HG03378 (cell line): Measurements from ENCODE around the gene BRAT1.
"Not testable (repeated sequence)": the region's sequence is repeated elsewhere in the genome, so short reads cannot be mapped to it uniquely, and the experiment has no call there.

ENCODE experiments used
- ATAC-seq: cut with Tn5 transposase; IDR thresholded peaks from one replicate; pipeline ENCODE4 v1.9.1; 2021; ENCODE audit warnings: mild to moderate bottlenecking, moderate library complexity; ENCODE audit not compliant: unreplicated experiment

BRAT1 gene

DNA sequence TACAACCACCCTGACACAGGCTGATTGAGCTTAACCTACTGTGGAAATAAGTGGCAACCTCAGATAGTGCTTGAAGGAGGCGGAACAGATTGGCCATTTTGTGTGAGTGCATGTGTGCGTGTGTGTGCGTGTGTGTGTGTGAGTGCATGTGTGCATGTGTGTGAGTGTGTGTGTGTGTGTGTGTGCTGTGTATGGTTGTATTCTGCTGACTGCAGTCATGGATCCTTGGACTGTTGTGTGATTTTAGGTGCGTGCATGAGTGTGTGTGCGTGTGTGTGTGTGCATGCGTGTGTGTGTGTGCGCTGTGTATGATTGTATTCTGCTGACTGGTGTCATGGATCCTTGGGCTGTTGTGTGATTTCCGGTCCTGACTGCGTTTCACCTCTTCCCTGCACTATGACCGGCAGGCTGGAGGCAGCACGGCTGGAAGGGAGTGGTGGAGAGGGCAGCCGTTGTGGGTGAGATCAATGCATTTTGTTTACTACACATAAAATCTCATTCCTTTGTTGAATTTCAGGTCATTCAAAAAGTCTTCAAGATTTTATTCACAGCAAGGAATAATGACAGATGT is 9.7 kb upstream of the BRAT1 start:
- no peak for ATAC-seq

DNA sequence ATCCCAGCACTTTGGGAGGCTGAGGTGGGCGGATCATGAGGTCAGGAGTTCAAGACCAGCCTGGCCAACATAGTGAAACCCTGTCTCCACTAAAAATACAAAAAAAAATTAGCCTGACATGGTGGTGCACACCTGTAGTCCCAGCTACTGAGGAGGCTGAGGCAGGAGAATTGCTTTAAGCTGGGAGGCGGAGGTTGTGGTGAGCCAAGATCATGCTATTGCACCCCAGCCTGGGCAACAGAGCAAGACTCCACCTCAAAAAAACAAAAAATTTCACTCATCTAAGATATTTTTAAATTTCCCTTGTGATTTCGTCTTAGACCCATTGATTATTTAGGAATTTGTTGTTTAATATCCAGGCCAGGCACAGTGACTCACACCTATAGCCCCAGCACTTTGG is 8.6 kb upstream of the BRAT1 start:
- ATAC-seq = not testable (repeated sequence)

DNA sequence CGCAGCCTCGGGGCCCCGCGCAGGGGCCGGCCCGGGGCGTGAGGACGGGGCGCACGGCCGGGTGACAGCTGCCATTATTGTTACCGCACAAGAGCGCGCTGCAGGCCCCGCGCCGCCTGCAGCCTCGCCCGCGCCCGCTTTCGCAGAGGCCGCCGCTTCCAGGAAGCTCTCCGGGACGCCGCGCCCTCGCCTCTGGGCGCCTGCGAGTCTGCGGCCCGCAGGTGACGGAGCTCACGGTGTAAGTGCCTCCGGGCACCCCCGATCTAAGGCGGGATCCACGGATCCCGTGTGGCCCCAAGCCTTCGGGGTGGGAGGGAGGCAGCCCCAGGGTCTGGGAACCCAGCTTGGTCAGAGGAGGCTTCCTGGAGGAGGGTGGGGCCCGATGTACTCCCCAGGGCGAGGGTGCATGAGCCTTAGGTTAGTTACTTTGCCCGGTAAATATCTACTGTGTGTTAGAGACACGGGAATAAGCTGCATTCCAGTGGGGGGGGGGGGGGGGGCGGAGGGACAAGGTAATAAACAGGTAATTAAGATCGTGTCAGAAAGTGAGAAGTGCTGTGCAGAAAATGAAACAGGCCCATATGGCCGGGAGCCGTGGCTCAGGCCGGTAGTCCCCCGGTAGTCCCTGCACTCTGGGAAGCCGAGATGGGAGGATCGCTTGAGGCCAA is 4.1 kb upstream of the BRAT1 start:
- no peak for ATAC-seq

DNA sequence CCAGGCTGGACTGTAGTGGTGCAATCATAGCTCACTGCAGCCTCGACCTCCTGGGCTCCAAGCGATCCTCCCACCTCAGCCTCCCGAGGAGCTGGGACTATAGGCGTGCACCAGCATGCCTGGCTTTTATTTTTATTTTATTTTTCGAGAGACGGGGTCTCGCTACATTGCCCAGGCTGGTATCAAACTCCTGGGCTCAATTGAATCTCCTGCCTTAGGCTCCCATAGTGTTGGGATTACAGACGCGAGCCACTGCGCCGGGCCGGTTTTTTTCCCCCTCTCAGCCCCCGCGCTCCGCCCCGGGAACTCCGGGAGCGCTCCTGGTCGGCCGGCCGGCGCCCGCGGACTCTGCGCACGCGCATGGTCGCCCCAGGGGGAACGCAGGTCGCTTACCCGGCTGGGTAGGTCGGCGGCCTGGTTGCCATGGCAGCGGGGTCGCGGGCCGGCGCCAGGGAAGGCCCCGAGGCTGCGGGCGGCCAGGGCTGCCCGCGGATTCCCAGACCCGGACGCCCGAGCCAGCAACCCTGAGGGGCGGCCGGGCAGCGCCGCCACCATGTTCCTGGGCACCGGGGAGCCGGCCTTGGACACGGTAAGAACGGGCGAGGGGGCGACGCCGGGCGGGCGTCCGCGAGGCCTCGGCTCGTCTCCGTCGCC is 3.4 kb upstream of the BRAT1 start, which contains the start of gene IQCE:
TSS of gene IQCE (plus strand) at position 351 of the 654 bp plus-strand sequence. CDS start at position 554, 203 bp downstream.
- no peak for ATAC-seq

DNA sequence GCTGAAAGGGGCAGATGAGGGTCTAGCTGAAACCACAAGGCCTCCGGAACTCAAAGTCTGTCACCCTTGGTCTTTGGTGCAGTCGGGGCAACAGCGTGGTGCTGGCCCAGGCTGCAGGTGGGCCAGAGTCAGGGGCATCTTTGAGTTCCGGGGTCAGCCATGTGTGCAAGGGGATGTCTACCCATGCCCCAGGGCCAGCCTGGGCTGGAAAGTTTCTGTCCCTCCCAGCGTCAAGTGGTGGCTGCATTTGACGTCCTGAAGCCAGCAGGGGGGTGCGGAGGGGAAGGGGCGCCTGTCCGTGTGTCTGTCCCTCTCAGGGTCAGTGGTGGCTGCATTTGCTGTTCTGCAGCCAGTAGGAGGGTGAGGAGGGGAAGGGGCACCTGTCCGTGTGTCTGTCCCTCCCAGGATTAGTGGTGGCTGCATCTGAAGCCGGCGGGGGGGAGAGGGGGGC is 638 bp downstream of the BRAT1 start:
- no peak for ATAC-seq

DNA sequence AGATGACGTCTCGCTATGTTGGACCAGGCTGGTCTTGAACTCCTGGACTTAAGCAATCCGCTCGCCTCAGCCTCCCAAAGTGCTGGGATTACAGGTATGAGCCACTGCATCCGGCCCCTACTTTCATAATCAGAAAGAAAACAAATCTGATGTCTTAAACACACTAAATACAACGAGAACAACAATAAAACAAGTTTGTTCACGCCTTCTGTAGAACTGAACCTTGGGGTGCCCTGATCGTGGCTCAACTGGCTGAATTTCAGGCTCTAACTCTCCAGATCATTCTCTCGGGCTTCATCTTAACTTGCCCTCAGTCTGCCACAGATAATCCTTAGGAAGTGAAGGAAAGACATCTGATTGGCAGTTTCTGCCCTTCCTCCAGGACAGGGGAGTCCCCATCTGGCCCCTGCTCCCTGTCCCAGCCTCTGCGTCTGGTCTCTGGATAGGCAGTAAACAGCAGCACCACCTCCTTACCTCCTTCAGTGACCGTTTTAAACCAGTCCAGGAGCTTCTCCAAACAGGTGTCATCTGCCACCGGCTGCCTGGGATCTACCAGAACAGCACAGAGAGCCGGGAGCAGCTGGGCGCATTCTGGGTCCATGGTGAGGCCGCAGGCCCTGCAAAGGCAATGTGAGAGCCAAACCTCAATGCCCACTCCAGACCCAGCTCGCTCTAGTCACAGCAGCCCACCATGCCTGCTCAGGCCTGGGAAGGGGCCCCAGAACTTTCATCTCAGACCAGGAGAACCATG is 1.3 kb downstream of the BRAT1 start:
- ATAC-seq = no peak

- no peak for ATAC-seq
Observed at GRCh38 chr7:2553108-2553507, 2.2 kb downstream of the BRAT1 start.

GRCh38 chr7:2551418-2551817 is 3.9 kb downstream of the BRAT1 start:
- ATAC-seq = no peak

DNA sequence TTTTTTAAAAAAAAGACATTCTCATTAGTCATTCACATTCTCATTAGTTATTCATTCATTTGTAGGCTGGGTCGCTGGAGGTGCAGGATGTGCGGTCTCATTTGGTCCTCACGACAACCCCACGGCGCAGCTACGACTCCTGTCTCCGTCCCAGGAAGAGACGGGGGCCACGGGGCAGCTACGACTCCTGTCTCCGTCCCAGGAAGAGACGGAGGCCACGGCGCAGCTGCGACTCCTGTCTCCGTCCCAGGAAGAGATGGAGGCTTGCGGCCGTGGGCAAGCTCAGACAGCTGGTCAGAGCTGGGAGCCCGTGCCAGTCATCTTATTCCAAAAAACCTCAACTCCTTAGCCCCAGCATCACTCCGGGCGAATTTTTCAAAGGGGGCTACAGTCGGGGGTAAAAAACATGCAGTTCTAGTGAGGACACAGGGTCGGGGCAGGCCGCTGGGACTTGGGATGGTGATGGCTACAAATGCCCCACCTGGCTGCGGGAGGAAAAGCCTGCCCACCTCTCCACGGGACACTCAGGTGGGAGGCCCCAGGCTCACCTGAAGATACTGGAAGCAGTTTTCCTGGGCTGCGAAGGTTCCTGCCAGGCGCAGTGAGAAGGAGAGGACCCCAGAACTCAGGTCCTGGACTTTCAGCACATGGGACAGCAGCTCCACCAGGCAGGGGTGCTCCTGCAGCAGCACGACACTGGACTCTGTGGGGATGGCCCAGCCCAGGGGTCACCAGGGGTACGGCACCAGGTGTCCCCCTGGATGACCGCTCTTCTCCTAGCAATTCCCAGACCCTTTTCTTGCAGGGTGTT is 8.3 kb downstream of the BRAT1 start:
- ATAC-seq = no peak

GRCh38 chr7:2545746-2546425 is 9.4 kb downstream of the BRAT1 start:
- no peak for ATAC-seq

DNA sequence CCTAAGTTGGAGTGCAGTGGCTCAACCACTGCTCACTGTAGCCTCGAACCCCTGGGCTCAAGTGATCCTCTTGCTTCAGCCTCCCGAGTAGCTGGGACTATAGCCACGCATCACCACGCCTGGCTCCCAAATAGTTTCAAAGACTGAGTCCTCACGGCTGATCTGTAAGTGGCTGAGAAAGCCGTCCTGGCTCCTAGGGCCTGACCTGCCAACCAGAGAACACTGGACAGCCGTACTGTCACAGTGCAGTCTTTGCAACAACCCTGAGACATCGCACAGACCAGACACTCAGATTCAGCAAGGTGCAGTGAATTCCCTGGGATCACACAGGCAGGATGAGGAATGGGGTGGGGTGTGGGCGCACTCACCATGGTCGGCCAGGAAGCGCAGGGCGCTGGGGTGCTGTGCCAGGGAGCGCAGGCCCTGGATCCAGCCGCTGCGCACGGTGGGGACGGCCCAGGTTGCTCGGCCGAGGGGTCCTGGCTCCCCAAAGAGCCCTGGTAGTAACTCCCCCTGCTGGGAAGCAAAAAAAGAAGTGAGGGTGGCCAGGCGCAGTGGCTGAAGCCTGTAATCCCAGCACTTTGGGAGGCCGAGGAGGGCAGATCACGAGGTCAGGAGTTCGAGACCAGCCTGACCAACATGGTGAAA is 10.7 kb downstream of the BRAT1 start:
- ATAC-seq = no peak

DNA sequence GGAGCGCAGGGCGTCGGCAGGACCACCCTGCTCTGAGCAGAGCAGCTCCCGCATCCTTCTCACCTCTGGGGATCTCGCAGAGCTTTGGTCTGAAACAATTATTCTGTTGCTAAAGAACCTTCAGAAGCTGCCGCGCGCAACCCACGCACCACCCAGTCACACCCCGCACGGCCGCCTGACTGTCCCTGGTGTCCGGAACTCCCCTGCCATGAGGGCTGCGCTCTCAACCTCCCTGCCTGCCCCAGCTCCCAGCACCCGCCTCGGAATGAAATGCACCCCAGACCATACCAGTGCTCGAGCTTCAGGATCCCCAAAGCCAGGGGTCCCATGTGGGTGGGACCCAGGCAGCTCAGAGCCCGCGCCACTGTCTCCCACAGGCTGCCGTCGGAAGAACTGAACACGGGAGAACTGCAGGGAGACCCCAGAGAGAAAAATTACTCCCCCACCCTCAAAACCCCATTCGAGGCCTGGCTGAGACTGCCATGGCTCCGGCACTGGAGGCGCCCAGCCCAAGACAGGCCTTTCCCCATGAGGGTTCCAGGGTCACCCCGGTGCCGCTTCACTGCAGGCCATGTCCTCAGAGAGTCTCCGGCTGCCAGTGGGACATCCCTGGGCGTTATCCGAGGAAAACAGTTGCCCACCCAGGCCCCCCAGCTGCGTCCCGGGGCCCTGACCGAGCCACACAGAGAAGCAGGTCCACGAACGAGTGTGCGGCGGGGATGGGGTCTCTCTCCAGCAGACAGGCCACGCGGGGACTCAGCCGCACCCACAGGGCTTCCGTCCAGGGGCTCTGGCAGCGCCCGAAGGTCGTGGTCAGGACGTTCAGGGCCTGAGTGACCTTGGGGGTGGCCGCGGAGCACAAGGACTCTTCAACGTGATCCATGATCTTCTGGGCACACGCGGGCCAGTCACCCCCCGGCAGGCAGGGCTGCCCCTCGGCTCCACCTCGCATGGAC is 12.1 kb downstream of the BRAT1 start:
- ATAC-seq = no peak

DNA sequence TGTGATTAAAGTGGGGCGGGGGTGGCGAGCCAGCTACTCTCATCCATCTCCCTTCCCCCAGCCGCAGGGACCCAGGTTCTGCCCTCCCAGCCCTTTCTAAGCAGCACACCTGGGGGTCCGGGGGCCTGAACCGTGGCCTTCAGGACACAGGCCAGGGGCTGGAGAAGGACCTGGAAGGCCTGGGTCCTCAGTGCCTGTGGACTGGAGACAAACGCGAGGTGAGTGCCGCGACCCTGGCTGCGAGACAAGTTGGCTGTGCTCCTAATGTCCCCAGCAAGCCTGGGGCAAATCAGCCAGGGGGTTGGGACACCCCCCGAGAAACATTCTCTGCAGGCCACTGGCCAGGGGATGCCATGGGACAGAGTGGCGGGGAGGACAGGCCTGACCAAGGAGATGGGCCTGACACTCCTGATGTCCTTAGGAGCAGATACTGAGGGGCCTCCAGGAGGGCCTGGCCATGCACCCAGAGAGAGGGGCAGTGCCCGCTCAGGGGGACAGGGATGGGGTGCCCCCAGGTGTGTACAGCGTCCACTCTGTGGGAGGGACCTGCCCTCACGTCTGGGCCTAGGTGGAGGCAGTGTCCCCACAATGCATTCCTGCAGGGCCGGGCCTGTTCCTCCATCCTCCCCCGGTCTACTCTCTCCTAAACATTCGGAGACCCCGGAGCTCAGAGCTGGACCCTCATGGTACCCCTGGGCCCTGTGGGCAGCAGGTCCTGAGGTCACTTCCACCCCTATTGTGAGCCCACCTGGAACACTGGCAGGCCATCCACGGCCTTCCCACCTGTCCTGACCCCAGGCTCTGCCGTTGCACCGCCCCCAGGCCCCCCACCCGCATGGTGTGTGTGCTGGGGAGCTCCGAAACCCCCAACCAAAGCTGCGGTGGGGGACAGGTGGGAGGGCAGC is 13.1 kb downstream of the BRAT1 start:
- ATAC-seq = no peak

GRCh38 chr7:2541291-2542010 is 13.9 kb downstream of the BRAT1 start:
- ATAC-seq = no peak

- ATAC-seq = no peak
Observed at GRCh38 chr7:2540641-2541051, 14.7 kb downstream of the BRAT1 start.

DNA sequence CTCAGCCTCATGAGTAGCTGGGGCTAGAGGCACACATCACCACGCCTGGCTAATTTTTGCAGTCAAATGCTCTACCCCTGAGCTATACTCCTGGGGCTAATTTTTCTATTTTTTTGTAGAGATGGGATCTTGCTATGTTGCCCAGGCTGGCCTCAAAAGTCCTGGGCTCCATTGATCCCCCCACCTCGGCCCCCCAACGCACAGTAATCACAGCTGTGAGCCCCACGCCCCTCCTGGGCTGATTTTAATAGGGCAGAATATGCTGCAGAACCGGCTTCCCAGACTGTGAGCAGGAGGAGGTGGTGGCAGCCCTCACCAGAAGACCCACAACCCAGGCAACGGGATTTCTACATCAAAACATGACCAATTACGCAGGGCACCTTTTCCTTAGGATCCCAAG is 15.2 kb downstream of the BRAT1 start:
- no peak for ATAC-seq
